Measurements from ENCODE around the gene TRAF3IP3.

DNA sequence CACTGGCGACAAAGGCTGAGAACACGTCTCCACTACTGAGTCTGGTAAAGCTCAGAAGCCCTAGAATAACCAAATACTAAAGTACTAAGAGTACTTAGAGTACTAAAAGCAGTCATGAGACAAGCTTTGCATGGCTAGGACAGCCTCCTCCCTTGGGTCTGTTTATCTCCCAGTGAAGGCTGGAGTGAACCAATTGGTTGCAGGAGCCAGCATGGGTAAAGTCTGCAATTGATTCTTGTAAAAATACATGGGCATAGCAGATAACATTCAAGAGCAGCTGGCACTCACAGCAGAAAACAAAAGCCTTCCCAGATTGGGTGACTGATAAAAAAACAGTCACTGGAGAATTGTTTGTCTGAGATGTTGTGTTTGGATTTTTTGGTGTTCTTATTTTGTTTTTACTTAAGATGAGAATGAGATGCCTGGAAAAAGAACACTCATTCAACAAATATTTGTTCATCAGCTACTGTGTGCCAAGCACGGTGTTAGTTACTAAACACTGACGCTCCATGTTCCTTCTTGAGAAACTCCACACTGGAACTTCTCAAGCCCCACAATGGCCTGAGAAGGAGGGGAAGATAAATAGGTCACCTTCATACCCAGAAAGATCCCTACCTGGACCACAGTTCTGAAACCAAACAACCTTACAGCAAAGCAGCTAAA lies 46.4 kb downstream of the TRAF3IP3 start:
- TF ChIP-seq, protein P1, sequence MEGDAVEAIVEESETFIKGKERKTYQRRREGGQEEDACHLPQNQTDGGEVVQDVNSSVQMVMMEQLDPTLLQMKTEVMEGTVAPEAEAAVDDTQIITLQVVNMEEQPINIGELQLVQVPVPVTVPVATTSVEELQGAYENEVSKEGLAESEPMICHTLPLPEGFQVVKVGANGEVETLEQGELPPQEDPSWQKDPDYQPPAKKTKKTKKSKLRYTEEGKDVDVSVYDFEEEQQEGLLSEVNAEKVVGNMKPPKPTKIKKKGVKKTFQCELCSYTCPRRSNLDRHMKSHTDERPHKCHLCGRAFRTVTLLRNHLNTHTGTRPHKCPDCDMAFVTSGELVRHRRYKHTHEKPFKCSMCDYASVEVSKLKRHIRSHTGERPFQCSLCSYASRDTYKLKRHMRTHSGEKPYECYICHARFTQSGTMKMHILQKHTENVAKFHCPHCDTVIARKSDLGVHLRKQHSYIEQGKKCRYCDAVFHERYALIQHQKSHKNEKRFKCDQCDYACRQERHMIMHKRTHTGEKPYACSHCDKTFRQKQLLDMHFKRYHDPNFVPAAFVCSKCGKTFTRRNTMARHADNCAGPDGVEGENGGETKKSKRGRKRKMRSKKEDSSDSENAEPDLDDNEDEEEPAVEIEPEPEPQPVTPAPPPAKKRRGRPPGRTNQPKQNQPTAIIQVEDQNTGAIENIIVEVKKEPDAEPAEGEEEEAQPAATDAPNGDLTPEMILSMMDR (IDR thresholded peaks at IDR 0.05): no peak
- no peak for TF ChIP-seq EP300 (IDR thresholded peaks at IDR 0.05)
